Activated gamma-delta T cell treated with anti-CD3 and anti-CD28 coated beads, Interleukin-2, amount 50 U/mL, for 16 hours (primary cell): ENCODE data around the gene FBXL19.
"Not testable (repeated sequence)": the region's sequence is repeated elsewhere in the genome, so short reads cannot be mapped to it uniquely, and the experiment has no call there.

Experiments used
- DNase-seq: peaks from one replicate; pipeline ENCODE4 v3.0.0-alpha.2; 2020; ENCODE audit warnings: low read depth

The FBXL19 gene

GRCh38 chr16:30921748-30922419, 1.5 kb upstream of the FBXL19 start:
- peak; percentile 87 for DNase-seq

GRCh38 chr16:30922420-30922959, 882 bp upstream of the FBXL19 start:
- DNase-seq, result peak; percentile 99

GRCh38 chr16:30922960-30923535, 324 bp upstream of the FBXL19 start:
- DNase-seq, result peak; percentile 94

- no peak for DNase-seq
These were observed 922 bp downstream of the FBXL19 start for GRCh38 chr16:30924076-30924912.

GRCh38 chr16:30924913-30925631, 1.7 kb downstream of the FBXL19 start:
- DNase-seq, result no peak

GRCh38 chr16:30925632-30925987, 2.2 kb downstream of the FBXL19 start:
- no peak for DNase-seq

- no peak for DNase-seq
These were observed 2.8 kb downstream of the FBXL19 start for GRCh38 chr16:30925995-30926811.

- DNase-seq, result no peak
These were observed 3.8 kb downstream of the FBXL19 start for GRCh38 chr16:30926937-30927788.

GRCh38 chr16:30927789-30928378, 4.5 kb downstream of the FBXL19 start:
- no peak for DNase-seq

GRCh38 chr16:30928390-30928789, 5.0 kb downstream of the FBXL19 start:
- no peak for DNase-seq

- no peak for DNase-seq
These were observed 5.8 kb downstream of the FBXL19 start for GRCh38 chr16:30929167-30929566.

GRCh38 chr16:30930160-30930571, 6.8 kb downstream of the FBXL19 start:
- DNase-seq, result no peak

- DNase-seq, result no peak
These were observed 7.8 kb downstream of the FBXL19 start for GRCh38 chr16:30931068-30931650.

- no peak for DNase-seq
These were observed 11.6 kb downstream of the FBXL19 start for GRCh38 chr16:30934827-30935557.

GRCh38 chr16:30937692-30938091, 14.3 kb downstream of the FBXL19 start:
- no peak for DNase-seq

- not testable (repeated sequence) for DNase-seq
These were observed 16.2 kb downstream of the FBXL19 start for GRCh38 chr16:30939571-30939970.

GRCh38 chr16:30941600-30942425, 18.4 kb downstream of the FBXL19 start:
- DNase-seq, result peak; percentile 44

- DNase-seq, result no peak
These were observed 19.0 kb downstream of the FBXL19 start for GRCh38 chr16:30942426-30942806.
